GM21390 (cell line): ENCODE measurements around the gene ZNF493.

Source experiments
- ATAC-seq: cut with Tn5 transposase; IDR thresholded peaks from one replicate; pipeline ENCODE4 v1.9.1; 2021; ENCODE audit not compliant: unreplicated experiment

ZNF493 gene

GRCh38 chr19:21462540-21462939 lies 65.6 kb downstream of the ZNF493 start:
- ATAC-seq: no peak

GRCh38 chr19:21463449-21464105 lies 66.6 kb downstream of the ZNF493 start:
- no peak for ATAC-seq

GRCh38 chr19:21466627-21467026 lies 69.7 kb downstream of the ZNF493 start:
- no peak for ATAC-seq

- ATAC-seq: no peak
Observed at GRCh38 chr19:21468791-21469190, 71.9 kb downstream of the ZNF493 start.

- ATAC-seq: no peak
Observed at GRCh38 chr19:21472507-21472906, 75.6 kb downstream of the ZNF493 start.

- peak; percentile 55 for ATAC-seq
Observed at GRCh38 chr19:21474671-21475181, 77.8 kb downstream of the ZNF493 start.
